Forelimb muscle (tissue), 1 donor: ENCODE measurements around the gene LIMK2. TPM values are rescaled to one million over a fixed set of nuclear protein-coding genes. Genes with fewer than 3 reads are reported as not detected.

Source experiments
- polyA plus RNA-seq: library from polyadenylated mRNA; unstranded; fragments of 120-200 nt; gene quantifications from one replicate; pipeline ENCODE4 v1.2.1, GENCODE V29; 2013; ENCODE audit not compliant: insufficient read length

Gene LIMK2
- polyA plus RNA-seq, 1 donor, result 23.1 TPM

Other genes with a start within 250 kb of the LIMK2 start
- 26.4 TPM for gene MORC2, start 243.5 kb upstream of the LIMK2 start, polyA plus RNA-seq
- 105 TPM for gene TUG1, start 243.0 kb upstream of the LIMK2 start, polyA plus RNA-seq
- gene SMTN, start 131.0 kb upstream of the LIMK2 start, polyA plus RNA-seq, result 258 TPM
- gene SELENOM, start 104.7 kb upstream of the LIMK2 start, polyA plus RNA-seq, result 18.8 TPM
- gene INPP5J, start 89.3 kb upstream of the LIMK2 start, polyA plus RNA-seq, result 1.6 TPM
- not detected for gene PLA2G3, start 71.8 kb upstream of the LIMK2 start, polyA plus RNA-seq
- gene RNF185, start 52.1 kb upstream of the LIMK2 start, polyA plus RNA-seq, result 20.1 TPM
- 3.3 TPM for gene PIK3IP1, start 80.2 kb downstream of the LIMK2 start, polyA plus RNA-seq
- 19.9 TPM for gene PATZ1, start 134.0 kb downstream of the LIMK2 start, polyA plus RNA-seq
- gene DRG1, start 187.3 kb downstream of the LIMK2 start, polyA plus RNA-seq, result 77.9 TPM